Fibroblast of the aortic adventitia (primary cell): Measurements from ENCODE around the gene SUPT20HL2. TPM values are rescaled to one million over a fixed set of nuclear protein-coding genes. Genes with fewer than 3 reads are reported as not detected.
A peak's percentile ranks its signal among the peaks of the same experiment; 100 is the strongest.

Experiments
- DNase-seq: peaks from one replicate; pipeline ENCODE4 v3.0.0-alpha.2; 2010; ENCODE audit warnings: low read depth
- H3K4me3 ChIP-seq: 2 replicates; pipeline ENCODE4 v1.5.1; 2011; ENCODE audit warnings: low read depth, mild to moderate bottlenecking, control low read depth, low read length, moderate library complexity
- CTCF ChIP-seq: IDR thresholded peaks from 2 replicates; pipeline ENCODE4 v1.5.1; 2011; ENCODE audit warnings: mild to moderate bottlenecking, low read length, control low read depth, inconsistent platforms; ENCODE audit not compliant: insufficient read depth
- total RNA-seq: library from RNA; depleted of rRNA; stranded (reverse); fragments of >200 nt; gene quantifications from 2 replicates; pipeline ENCODE4 v1.2.3, GENCODE V29; 2012; ENCODE audit warnings: low replicate concordance

SUPT20HL2 gene
- total RNA-seq, 1 donor: not detected

- H3K4me3 ChIP-seq: no peak overlapping the region
- no peak for TF ChIP-seq CTCF
- peak; percentile 15 for DNase-seq
These were observed 29.9 kb upstream of the SUPT20HL2 start for GRCh38 chrX:24343719-24344118.

- no peak for TF ChIP-seq CTCF
- DNase-seq: peak; percentile 62
- H3K4me3 ChIP-seq: no peak overlapping the region
These were observed 27.9 kb upstream of the SUPT20HL2 start for GRCh38 chrX:24341795-24342194.

GRCh38 chrX:24340501-24340900 lies 26.6 kb upstream of the SUPT20HL2 start:
- H3K4me3 ChIP-seq: no peak overlapping the region
- DNase-seq: no peak
- no peak for TF ChIP-seq CTCF

- H3K4me3 ChIP-seq: no peak overlapping the region
- DNase-seq: no peak
- no peak for TF ChIP-seq CTCF
These were observed 26.0 kb upstream of the SUPT20HL2 start for GRCh38 chrX:24339911-24340310.

- peak; percentile 38 for DNase-seq
- no peak overlapping the region for H3K4me3 ChIP-seq
- no peak for TF ChIP-seq CTCF
These were observed 22.0 kb upstream of the SUPT20HL2 start for GRCh38 chrX:24335871-24336270.

GRCh38 chrX:24334461-24334860 lies 20.6 kb upstream of the SUPT20HL2 start:
- peak; percentile 29 for DNase-seq

More at GRCh38 chrX:24334461-24334860, 20.6 kb upstream of the SUPT20HL2 start:
- no peak overlapping the region for H3K4me3 ChIP-seq
- TF ChIP-seq CTCF: no peak
